Smooth muscle cell of the brain vasculature (primary cell): Measurements from ENCODE around the gene DCDC1.

Experiments
- DNase-seq: peaks from one replicate; pipeline ENCODE4 v3.0.0-alpha.2; 2012; ENCODE audit warnings: low read depth, low spot score

The DCDC1 gene

DNA sequence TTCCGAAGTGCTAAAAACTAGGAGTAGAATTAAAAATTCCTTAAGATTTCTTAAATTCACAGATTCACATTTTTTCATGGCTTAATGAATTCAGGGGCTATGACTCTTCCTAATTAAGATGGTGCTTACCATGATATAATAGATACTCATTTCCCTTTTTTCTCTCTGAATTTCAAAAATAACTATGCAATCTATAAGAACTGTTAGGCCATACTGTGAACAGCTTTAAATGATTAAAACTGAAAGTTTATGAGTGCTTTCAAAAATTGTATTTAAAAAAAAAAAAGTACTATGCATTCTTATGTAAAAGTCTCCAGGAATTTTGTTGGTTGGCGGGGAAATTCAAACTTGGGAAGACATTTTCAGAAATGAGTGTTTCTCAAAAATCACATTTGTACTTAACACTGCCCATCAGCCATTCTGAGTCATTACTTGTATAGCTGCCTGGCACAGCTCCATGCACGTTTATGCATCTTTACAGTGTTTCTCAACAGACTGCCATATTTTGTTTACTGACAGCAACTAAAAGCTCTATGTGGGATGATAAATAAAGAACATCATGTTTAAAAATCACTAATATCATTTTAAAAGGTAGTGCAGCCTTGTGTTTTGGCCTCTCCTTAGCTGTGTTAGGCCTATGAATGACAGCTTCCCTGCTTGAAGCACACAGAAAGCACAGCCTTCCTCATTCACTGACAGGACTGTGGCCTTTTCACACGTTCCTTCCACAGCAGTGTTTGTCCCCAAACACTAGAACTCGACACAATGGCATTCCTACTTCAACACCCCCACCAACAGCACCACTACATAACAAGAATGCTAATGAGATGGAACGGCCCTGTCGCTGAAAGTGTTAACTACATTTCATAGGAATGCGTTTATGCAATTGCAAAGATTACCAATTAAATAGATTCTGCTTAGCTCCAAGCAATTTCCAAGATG, 131.4 kb downstream of the DCDC1 start:
- DNase-seq = no peak

DNA sequence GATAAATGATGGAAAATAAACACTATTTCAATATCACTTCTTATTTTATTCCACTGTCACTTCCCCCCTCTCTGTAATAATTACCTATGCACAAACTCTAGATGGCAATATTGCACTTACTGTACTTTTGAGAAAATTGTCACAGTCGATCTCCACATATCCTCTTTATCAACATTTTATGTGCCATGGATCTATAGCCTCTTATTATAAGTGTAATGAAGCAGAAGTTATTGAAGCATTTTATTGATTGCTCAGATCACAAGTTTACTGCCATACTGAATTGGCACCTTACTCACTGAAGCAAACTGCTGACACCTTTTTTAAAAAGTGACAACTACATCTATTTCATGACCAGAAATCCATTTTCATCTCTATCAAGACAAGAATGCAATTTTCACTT, 133.4 kb downstream of the DCDC1 start:
- peak; percentile 2 for DNase-seq

DNA sequence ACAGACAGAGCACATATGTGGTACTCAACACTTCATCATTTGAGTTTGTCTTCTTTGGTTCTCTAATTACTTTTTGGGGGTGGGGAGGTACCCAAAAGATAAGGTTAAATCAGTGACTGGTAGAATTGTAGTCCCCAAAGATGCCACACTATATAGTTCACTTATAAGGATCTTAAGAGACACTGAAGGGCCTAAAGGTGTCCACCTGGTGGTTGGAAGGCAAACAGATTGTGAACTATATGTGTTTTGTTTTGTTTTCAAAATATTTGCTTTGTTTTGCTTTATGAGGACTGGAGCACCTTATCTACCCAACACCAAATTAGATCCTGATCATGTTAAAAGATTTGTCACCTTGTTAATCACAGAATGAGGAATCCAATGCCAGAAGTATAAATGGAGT, 136.1 kb downstream of the DCDC1 start:
- no peak for DNase-seq

DNA sequence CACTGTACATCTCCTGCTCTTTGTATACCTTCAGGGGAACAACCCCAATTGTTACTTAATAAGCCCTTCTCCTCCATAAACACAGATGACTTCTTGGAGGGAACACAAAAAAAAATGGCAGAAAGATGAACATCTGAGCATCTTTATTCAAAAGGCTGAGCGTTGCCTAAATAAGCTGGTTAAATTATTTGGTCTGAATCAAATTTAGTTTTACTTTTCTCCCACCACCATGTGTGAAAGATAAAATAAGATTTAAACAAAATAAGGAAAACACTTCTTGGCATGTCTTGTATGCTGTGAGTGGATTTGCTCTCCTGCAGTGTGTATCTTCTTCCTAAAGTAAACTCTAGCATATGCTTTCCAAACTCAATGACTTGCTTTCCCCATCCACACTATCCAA, 137.9 kb downstream of the DCDC1 start:
- no peak for DNase-seq

DNA sequence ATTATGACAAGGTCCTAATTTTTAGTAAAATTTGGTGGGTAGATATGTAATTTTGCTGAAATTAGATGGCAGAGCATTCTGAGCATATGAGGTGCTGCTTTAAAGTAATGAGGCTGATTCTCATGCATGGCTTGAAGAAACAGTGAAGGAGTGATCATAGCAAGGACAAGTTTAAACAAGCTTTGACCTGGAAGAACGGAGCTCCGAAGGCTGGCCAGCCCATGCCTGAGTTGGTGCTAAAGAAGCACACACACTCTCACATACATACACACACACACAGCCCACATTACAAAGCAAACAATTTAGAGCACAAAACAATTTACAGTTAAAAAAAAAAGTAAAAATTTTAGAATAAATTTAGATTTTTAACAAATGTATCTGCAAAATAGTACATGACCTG, 150.7 kb downstream of the DCDC1 start:
- DNase-seq = no peak

DNA sequence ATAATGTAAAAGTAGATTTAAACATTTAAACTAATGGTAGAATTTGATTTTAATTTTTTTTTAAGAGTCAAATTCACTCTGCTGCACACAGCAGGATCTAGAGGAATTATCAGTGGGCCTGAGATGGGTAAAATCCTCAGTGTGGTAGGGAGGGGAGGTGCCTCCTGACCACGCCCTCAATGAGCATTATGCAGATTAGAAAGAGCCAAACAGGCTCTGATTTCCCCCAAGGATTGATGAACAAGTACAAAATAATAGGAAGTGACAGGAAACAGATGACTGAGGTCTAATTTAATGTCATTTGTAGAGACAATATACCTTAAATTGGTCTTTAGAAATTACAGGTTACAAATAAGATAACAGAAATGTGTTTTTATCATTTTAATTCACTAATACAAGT, 155.2 kb downstream of the DCDC1 start:
- no peak for DNase-seq

DNA sequence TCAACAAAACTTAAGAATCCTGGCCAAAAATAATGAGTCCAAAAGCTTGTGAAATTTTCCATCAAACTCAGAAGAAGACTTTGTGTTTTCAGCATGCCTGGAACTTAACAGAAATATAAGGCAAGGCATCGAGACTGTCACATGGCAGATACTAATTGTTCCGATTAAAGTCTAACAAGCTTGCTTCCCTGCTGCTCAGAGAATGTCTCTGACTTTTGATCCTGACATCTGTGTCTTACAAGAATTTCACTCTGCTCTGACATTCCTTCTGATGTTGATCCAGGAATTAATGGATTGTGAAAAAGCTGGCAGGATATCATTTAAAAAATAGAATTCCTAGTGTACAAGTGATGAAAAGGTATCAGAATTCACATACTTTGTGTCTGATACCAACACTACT, 170.2 kb downstream of the DCDC1 start:
- no peak for DNase-seq

DNA sequence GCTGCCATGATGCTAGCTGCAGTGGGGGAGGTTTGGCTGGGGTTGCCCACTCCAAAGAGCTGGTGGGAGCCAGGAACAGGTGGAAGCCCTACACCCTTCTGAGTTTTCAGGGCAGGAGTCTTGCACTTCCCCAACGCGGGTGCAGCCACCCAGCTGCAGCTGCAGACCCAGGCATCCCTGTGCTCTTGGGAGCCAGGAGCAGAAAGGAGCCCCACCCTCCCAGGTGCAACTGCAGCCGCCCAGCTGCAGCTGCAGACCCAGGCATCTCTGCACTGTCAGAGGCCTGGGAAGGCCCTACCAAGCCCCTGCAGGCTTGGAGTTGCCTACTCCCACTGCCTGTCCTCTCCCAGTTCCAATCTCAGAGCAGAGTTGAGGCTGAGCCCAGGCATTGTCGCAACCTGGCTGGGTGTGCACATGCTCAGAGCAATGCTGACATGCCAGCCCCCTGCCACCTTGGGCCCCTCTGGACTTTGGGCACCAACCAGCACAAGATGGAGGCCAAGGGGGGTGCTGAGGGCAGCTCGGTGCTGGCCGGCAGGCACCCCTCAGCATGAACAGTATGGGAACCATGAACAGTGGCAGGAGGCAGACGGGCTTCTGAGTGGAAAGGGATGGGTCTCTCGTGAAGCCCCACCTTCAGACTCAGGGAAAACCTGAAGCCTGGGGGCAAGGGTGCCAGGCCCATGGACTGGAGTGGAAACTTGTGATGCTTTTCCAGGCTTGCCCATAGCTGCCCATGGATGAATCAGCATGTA, 195.4 kb downstream of the DCDC1 start:
- no peak for DNase-seq

DNA sequence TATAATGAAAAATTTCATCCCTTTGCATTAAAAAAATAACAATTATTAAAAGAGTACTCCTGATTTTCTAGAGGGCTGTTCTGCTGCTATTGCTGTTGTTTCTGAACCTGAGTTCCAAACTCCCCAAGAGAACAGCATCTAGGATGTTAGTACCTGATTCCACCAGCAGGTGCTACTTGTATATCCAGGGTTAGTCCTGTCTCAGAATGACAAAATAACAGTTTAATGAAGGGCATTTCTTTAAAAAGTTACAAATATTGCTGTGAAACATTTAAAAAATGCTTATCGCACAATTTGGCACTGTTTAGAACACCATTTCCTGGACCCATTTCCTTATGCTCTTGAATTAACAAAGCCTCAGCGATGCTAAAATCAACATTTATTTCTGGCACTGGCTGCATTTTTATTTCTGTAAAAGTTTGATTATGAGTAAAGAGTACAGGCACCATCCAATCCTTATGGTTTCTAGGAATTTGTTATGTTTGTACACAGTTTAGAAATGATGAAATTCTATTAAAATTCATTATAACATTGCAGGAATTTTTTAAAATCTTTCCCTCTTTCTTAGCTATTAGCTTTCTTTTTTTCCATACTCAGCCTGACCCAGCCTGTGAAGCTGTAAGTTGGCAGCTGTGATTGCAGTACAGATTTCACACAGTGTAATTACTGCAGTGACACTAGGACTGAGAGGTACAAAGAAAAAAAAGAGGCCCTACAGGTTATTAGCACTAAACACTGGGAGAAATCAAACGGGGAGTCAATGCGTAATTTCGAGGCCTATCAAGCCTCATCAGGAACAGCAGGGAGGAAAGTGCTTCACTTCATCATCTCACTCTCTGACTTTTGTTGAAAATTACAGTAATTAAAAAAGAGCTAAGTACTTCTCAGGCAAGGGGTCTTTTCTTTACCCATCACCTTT, 208.8 kb downstream of the DCDC1 start:
- no peak for DNase-seq

DNA sequence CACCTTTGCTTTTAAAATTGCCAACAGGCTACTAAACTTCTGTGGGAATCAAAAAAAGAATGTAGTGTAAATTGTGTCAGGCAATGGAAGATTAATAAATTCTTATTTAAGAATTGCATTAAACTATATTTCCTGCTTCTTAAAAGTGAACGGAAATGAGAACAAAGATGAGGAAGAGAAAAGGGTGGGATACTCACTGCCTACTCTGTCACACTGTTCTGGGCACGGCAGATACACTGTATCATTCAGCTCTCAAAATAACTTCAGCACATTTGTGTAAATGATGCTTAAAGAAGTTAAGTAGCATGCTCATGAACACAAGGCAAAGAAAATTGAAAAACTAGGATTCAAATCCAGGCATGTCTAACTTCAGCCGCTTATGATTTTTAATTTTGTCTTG, 218.7 kb downstream of the DCDC1 start:
- no peak for DNase-seq

DNA sequence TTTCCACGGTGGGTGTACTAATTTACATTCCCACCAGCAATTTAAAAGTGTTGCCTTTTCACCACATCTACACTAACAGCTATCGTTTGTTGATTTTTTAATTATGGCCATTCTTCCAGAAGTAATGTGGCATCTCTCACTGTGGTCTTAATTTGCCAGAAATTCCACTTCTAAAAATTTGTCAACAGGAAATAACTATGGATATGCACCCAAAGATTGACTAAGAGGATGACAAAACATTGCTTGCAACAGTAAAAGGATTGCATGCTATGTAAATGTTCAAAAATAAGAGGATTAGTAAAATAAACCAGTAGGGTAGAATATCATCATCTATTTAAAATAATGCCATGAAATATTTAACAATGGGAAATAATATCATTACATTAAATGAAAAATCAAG, 219.5 kb downstream of the DCDC1 start:
- DNase-seq = no peak

DNA sequence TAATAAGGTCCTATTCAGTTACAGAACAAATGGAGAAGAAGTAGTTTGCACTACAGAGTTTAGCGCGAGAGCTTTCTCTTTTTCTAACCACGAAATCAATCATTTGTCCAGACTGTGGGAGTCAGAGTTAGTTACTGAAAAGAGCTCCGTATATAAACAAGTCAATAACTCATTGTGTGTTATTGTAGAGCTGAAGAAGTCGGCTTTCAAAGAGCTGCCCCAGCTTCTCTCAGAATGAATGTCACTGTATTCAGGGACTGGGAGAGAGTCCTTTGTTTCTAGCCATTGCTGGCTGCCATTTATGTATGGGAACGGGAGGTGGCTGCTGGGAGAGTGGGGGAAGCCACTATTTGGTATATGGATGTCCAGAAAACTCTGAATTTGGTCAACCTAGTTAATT, 227.8 kb downstream of the DCDC1 start:
- no peak for DNase-seq

DNA sequence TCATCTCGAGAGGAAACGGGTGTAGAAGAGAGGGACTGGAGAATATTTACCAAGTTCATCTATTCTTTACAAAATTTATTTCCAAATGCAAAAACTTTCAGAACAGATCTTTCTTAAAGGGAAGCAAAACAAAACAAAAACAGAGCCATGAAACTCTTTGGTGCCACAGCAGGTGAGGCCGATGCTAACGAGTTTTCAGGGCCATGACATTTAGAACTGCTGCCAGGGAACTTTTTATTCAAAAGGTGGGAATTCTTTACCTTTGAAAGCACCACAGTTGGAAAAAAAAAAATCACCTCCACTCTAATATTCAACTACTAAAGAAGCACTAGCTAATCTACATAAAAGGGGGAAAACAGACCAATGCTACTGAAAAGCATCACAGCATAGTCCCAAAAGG, 230.1 kb downstream of the DCDC1 start:
- no peak for DNase-seq

DNA sequence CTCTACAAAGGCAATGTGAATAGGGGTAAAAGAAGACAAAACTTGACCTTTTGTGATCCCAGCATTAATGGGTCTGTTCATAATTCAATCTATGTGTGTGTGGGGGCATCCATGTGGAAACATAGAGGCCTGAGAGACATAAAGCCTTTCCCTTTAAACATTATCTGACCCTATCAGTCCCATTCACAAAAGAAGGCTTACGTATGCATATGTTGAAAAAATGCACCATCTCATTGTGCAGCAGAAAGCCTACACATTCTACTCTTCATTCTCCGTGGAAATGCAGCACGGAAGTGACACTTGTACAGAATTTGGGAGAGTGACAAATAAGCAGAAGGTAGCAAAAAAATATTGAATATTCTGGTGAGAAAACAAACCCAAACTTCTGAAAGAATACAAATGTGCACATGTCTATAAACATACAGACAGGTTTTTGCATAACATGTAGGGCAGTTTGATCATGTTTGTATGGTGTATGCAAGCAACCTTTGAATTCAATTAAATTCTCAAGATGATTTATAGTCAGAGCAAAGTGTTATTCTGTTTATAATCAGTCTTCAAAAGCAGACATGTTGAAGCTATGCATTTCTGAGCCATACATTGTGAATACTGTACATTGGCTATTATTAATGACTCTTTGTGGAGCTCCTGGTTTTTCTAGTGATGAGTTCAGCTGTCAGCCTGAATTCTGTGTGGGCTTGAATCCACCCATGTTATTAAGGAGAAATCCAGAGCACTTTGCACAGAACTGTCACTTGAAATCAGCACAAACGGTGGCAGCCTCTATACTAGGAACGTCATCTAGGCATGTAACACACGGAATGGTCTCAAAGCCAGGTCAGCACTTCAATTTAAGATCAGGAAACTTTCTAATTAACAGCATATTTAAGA, 236.8 kb downstream of the DCDC1 start:
- no peak for DNase-seq

DNA sequence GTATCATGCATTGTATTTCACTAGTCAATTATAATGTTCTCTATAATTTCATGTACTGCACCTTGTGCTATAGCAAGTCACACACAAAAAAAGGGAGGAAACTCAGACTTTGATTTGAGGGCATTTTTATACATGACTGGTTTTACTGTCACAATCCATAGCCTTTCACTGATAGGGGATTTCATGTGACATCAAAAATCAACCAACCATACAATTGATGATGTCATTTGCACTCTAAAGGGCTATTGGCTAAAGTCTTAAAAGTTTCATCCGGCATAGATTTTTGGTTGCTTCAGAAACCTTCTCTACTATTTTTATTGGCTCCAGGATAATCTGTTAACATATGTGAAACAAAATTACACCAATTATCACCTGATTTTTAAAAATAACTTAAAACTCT, 237.8 kb downstream of the DCDC1 start:
- DNase-seq = no peak

DNA sequence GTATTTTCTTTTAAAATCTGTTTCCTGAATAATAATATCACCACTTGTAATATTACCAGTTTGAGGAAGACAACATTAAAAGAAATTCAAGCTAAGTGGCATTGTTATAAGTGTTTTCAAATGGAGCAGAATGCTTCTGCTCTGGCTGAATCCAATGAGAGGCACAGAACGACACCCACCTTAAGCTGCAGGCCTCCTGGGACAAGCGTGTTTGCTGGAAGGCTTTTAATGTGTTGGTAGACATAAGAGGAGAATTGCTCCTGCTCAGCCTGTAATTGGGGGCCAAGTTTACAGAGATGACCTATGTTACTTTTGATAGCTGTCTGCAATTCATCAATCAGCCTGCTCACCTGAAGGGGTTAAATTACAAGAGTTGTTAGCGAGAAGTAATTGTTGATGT, 242.2 kb downstream of the DCDC1 start:
- DNase-seq = no peak

DNA sequence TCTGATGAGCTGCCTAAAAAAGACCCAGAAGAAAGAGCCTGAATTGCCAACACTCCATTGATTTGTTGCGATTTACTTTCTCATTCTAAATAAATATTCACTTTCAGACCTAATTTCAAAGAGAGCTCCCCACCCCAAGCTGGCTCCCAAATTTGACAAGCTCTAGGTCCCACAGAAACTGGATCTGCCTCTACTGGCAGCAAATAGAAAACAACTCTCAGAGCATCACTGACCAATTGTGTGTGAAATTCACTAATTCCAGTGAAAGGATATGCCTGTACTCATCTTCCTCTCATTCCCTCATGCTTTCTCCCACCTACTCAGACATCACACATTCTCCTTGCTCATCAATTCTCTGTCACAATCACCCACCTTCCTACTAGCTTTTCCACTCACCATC, 249.1 kb downstream of the DCDC1 start:
- no peak for DNase-seq

DNA sequence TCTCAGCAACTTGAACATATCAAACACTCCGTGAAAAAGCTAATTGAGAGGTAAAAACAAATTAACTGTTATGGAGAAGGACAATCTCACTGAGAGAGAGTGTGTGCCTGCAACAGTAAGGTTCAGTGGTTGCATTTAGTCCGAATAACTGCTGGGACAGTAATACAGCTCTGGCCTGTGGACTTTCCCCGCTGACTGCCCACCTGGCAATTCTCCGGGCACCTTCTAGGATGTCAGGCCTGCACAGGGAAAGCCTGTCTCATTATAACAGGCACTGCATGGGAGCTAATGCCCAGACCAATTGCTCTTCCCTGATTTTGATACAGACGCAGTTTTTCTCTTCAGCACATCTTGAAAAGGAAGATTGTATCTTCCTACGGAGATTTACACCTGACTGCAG, 251.0 kb downstream of the DCDC1 start:
- DNase-seq = no peak

DNA sequence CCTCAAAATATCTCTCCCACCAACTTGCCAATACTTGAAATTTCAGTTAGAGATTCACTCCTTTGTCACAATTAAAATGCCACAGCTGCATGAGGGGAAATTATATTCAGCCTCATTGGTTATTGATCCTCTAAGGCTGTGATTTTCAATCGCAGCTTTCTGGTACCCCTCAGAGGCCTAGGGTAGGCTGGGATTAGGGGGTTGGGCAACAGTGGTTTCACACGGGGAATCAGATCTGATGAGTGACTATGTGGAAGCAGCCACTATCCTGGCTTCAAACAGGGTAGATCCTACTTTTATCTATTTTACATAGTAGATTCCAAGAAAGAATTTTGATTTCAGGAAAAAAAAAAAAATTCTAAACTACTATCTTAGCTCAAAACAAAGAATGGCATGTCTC, 252.5 kb downstream of the DCDC1 start:
- DNase-seq = no peak

DNA sequence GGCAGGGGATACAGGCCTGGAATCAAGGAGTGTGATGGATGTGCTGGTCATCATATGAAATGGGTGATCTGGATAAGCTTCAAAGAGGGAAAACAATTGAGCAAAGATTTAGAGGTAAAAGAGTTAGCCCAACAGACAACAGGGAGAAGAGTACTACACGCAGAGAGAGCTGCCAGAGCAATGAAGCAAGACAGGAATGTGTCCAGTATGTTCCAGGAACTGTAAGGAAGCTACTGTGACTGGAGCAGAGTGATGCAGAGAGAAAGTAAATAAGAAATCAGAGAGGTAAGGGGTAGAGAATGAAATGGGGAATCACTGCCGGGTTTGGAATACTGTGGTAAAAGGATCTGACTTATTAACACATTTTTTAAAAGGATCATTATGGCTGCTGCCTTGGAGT, 255.1 kb downstream of the DCDC1 start:
- no peak for DNase-seq

DNA sequence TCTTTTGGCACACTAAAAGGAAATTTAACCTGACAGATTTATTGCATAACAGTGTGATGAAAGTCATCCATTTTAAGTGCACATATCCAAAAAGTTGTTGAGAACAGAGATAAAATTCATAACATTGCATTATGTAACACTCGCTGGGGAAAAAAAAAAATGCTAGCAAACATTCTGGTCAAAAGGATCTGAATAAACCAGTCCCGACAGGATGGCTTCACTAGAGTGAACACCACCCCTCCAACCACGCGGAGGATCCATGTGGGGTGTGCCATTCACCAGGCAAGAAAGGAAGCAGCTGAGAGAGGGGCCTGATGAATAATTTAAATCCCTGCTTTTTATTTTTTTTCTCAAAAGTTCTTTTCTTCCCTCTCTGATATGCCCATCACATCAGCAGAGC, 258.7 kb downstream of the DCDC1 start:
- DNase-seq = no peak
